Adrenal gland (tissue), 12 donors: Measurements from ENCODE around the gene KLRF2. TPM values are rescaled to one million over a fixed set of nuclear protein-coding genes. Genes with fewer than 3 reads are reported as not detected.

Source experiments
- DNase-seq, 7 donors: peaks; one replicate each; pipeline ENCODE4 v3.0.0-alpha.2; 2019 to 2020
- H3K27ac ChIP-seq, 5 donors: fragments of 200-600 bp; sonication (generic) in 4 of 5; 1 replicate in 3 of 5; 2 replicates in 2 of 5; pipeline versions ENCODE4 v1.5.1 to v1.8.0; 2016 to 2020; ENCODE audit warnings: mild to moderate bottlenecking in 1 of 5
- H3K27me3 ChIP-seq: fragments of 200-600 bp; 2 replicates; pipeline ENCODE4 v1.8.0; 2021
- H3K36me3 ChIP-seq, 2 donors: fragments of 200-600 bp; replicated peaks in 1 of 2; 1 replicate in 1 of 2; 2 replicates in 1 of 2; pipeline versions ENCODE4 v1.5.1 to v1.8.0; 2018 to 2022
- H3K4me1 ChIP-seq, 2 donors: fragments of 200-600 bp; replicated peaks in 1 of 2; 1 replicate in 1 of 2; 2 replicates in 1 of 2; pipeline versions ENCODE4 v1.5.1 to v1.8.0; 2018 to 2021
- H3K4me3 ChIP-seq, 4 donors: fragments of 200-600 bp; sonication (generic) in 3 of 4; one replicate each; pipeline ENCODE4 v1.5.1; 2016 to 2018
- H3K9me3 ChIP-seq, 3 donors: fragments of 200-600 bp; sonication (generic) in 1 of 3; replicated peaks in 1 of 3; 1 replicate in 2 of 3; 2 replicates in 1 of 3; pipeline versions ENCODE4 v1.5.1 to v1.8.0; 2016 to 2021
- CTCF ChIP-seq, 6 experiments: fragments of 450-650 bp in 4 of 6; fragments of 200-600 bp in 2 of 6; sonication (generic) in 1 of 6; IDR thresholded peaks; 1 replicate in 5 of 6; 2 replicates in 1 of 6; pipeline versions ENCODE4 v1.5.1 to v1.8.0; 2016 to 2021; ENCODE audit warnings: antibody characterized with exemption in 6 of 6, mild to moderate bottlenecking in 2 of 6, moderate library complexity in 1 of 6
- POLR2A ChIP-seq, 2 donors: fragments of 450-650 bp; IDR thresholded peaks; one replicate each; pipeline ENCODE4 v1.6.1; 2017; ENCODE audit warnings: antibody characterized with exemption in 2 of 2, mild to moderate bottlenecking in 2 of 2, moderate library complexity in 1 of 2
- WGBS, 4 donors: extraction: QIAGEN DNeasy Blood & Tissue Kit in 2 of 4; methylation state at CpG; one replicate each; pipeline versions ENCODE4 v1.1.5 to v1.1.7; 2013 to 2017; 5-methylcytosine and 5-hydroxymethylcytosine counted together
- intact Hi-C, 2 donors: fragments of 100-400 bp; cut with DNase I; formaldehyde crosslinking; loops; one replicate each; pipeline versions ENCODE4 v1.14.1 to v1.15.0; 2022 to 2023
- polyA plus RNA-seq, 3 donors: library from polyadenylated mRNA; stranded (reverse); fragments of 200-250 nt in 2 of 3; fragments of 350-450 nt in 1 of 3; fragmentation: Illumina TruSeq in 1 of 3; extraction: RNeasy Lipid Tissue Mini Kit (QIAGEN cat#74804) in 1 of 3; gene quantifications; one replicate each; pipeline ENCODE4 v1.2.3, GENCODE V29; 2013 to 2014
- total RNA-seq, 9 donors: library from RNA; depleted of rRNA in 4 of 9; stranded (reverse); fragments of >200 nt in 4 of 9; fragments of 120-200 nt in 1 of 9; fragmentation: NEBNext Ultra II Directional in 1 of 9; extraction: Animal tissue kit (Norgen Biotek cat#: 25700) in 1 of 9; gene quantifications; one replicate each; pipeline versions ENCODE4 v1.1.0 to v1.2.4, GENCODE V29; 2013 to 2023
- donor health status: healthy with polysubstance abuse.
- donor health status: Bipolar disorder and iron deficiency.
- donor health status: DM: yes; HTN: yes; CAD: no.
- donor health status: DM: no; HTN: no; CAD: no.
- donor health status: DM: no; HTN: no; CAD: no.
- donor health status: DM: yes; HTN: yes; CAD: no.

The KLRF2 gene
- total and polyA plus RNA-seq, 12 donors = not detected

GRCh38 chr12:9858135-9858534 lies 23.2 kb upstream of the KLRF2 start:
- no peak overlapping the region for H3K27ac ChIP-seq
- no peak overlapping the region for H3K4me3 ChIP-seq
- DNase-seq = no peak
- no peaks in the 10 kb centered on the region for H3K4me1 ChIP-seq
- no peak for TF ChIP-seq CTCF (IDR thresholded peaks at IDR 0.05)
- TF ChIP-seq POLR2A (IDR thresholded peaks at IDR 0.05) = no peak
- H3K9me3 ChIP-seq = no peaks in the 10 kb centered on the region
- H3K36me3 ChIP-seq = no peaks in the 10 kb centered on the region
- H3K27me3 ChIP-seq = no peaks in the 10 kb centered on the region
- intact Hi-C loops = no loop called here

DNA sequence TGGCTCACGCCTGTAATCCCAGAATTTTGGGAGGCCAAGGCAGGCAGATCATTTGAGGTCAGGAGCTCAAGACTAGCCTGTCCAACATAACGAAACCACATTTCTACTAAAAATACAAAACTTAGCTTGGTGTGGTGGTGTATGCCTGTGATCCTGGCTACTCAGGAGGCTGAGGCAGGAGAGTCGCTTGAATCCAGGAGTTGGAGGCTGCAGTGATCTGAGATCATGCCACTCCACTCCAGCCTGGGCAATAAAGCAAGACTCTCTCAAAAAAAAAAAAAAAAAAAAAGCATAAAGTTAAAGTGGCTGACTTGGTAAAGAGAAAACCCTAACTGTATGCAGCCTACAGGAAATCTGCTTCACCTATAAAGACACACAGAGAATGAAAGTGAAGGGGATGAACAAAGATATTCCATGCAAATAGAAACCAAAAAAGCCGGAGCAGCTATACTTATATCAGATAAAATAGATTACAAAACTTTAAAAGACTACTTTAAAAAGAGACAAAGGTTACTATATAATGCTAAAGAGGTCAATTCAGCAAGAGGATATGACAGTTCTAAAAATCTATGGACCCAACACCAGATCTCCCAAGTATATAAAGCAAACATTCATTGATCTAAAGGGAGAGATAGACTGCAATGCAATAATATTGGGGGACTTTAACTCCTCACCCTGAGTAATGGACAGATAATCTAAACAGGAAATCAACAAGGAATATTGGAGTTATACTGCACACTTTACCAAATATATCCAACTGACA lies 16.2 kb upstream of the KLRF2 start:
- Histone ChIP-seq H3K9me3 (peaks cover 0 to 7% (median 0%) of the 10 kb centered on the region in 3 donors), H3K36me3 (no peaks in the 10 kb centered on the region), H3K4me1 (peaks cover 0 to 2% of the 10 kb centered on the region in 2 donors), H3K4me3 (peak overlapping the region in 1 of 4 donors; percentile 23), H3K27ac (no peak overlapping the region), H3K27me3 (no peaks in the 10 kb centered on the region)
- WGBS, 4 donors = 58 to 77% (median 67%) methylated on average over 4 of the region's 4 CpGs
- intact Hi-C loops = no loop called here
- no peak for TF ChIP-seq CTCF (IDR thresholded peaks at IDR 0.05)
- no peak for TF ChIP-seq POLR2A (IDR thresholded peaks at IDR 0.05)
- no peak for DNase-seq

- DNase-seq = no peak
- H3K36me3 ChIP-seq = no peaks in the 10 kb centered on the region
- no peaks in the 10 kb centered on the region for H3K27me3 ChIP-seq
- peaks cover 0 to 7% (median 0%) of the 10 kb centered on the region in 3 donors for H3K9me3 ChIP-seq
- H3K27ac ChIP-seq = peak overlapping the region in 2 of 5 donors; percentile 11 to 88
- H3K4me3 ChIP-seq = peak overlapping the region in 1 of 4 donors; percentile 58
- WGBS, 4 donors = 48 to 66% (median 61%) methylated on average over 4 of the region's 4 CpGs
- H3K4me1 ChIP-seq = peaks cover 0 to 4% of the 10 kb centered on the region in 2 donors
- intact Hi-C loops = no loop called here
- TF ChIP-seq POLR2A (IDR thresholded peaks at IDR 0.05) (no peak), CTCF (IDR thresholded peaks at IDR 0.05) (no peak)
These were observed 14.4 kb upstream of the KLRF2 start for GRCh38 chr12:9866860-9867269.

- Histone ChIP-seq H3K4me1 (peaks cover 0 to 4% of the 10 kb centered on the region in 2 donors), H3K27me3 (no peaks in the 10 kb centered on the region), H3K27ac (peak overlapping the region in 1 of 5 donors; percentile 88), H3K4me3 (peak overlapping the region in 1 of 4 donors; percentile 58), H3K9me3 (peaks cover 0 to 7% (median 0%) of the 10 kb centered on the region in 3 donors), H3K36me3 (no peaks in the 10 kb centered on the region)
- DNase-seq = no peak
- intact Hi-C loops = no loop called here
- 45 to 63% (median 55%) methylated on average over 4 of the region's 4 CpGs for WGBS, 4 donors
- no peak for TF ChIP-seq CTCF (IDR thresholded peaks at IDR 0.05)
- TF ChIP-seq POLR2A (IDR thresholded peaks at IDR 0.05) = no peak
These were observed 13.8 kb upstream of the KLRF2 start for GRCh38 chr12:9867531-9867930.
